CD14-positive monocyte (primary cell): ENCODE measurements around the gene SAMD14. TPM values are rescaled to one million over a fixed set of nuclear protein-coding genes. Genes with fewer than 3 reads are reported as not detected.
A peak's percentile ranks its signal among the peaks of the same experiment; 100 is the strongest.

Experiments used
- DNase-seq, 3 donors: peaks; one replicate each; pipeline ENCODE4 v3.0.0-alpha.2; 2011 to 2022
- H2AFZ ChIP-seq: 2 replicates; pipeline ENCODE4 v1.6.0; 2012; ENCODE audit warnings: mild to moderate bottlenecking, low read depth, low read length, inconsistent platforms; ENCODE audit not compliant: insufficient read depth, poor library complexity, severe bottlenecking
- H3K27ac ChIP-seq, 2 donors: 1 replicate in 1 of 2; 2 replicates in 1 of 2; pipeline ENCODE4 v1.5.1; 2012 to 2013; ENCODE audit warnings: low read length in 2 of 2, control low read depth in 1 of 2, inconsistent platforms in 1 of 2, low read depth in 1 of 2, mild to moderate bottlenecking in 1 of 2
- H3K27me3 ChIP-seq, 2 donors: one replicate each; pipeline versions ENCODE4 v1.6.0 to v1.6.1; 2011 to 2013; ENCODE audit warnings: low read length in 2 of 2; ENCODE audit not compliant: control insufficient read depth in 2 of 2, insufficient read depth in 2 of 2
- H3K36me3 ChIP-seq, 2 donors: replicated peaks in 1 of 2; 1 replicate in 1 of 2; 2 replicates in 1 of 2; pipeline versions ENCODE4 v1.5.1 to v1.6.1; 2012 to 2013; ENCODE audit warnings: low read length in 2 of 2, control low read depth in 1 of 2, inconsistent platforms in 1 of 2, mild to moderate bottlenecking in 1 of 2; ENCODE audit not compliant: insufficient read depth in 2 of 2, control insufficient read depth in 1 of 2
- H3K4me1 ChIP-seq, 2 donors: 1 replicate in 1 of 2; 2 replicates in 1 of 2; pipeline versions ENCODE4 v1.5.1 to v1.6.1; 2012 to 2013; ENCODE audit warnings: low read length in 2 of 2, control low read depth in 1 of 2, inconsistent platforms in 1 of 2, mild to moderate bottlenecking in 1 of 2, moderate library complexity in 1 of 2; ENCODE audit not compliant: insufficient read depth in 2 of 2, control insufficient read depth in 1 of 2
- H3K4me2 ChIP-seq: replicated peaks from 2 replicates; pipeline ENCODE3; 2012; ENCODE audit warnings: low read length, moderate library complexity, mild to moderate bottlenecking; ENCODE audit not compliant: poor library complexity, severe bottlenecking; ENCODE audit errors: extremely low read depth
- H3K4me3 ChIP-seq, 3 experiments: fragments of 200-600 bp in 1 of 3; sonication (generic) in 1 of 3; replicated peaks in 1 of 3; 1 replicate in 2 of 3; 2 replicates in 1 of 3; pipeline ENCODE4 v1.5.1; 2011 to 2013; ENCODE audit warnings: low read length in 3 of 3, mild to moderate bottlenecking in 3 of 3, control low read depth in 2 of 3, low read depth in 2 of 3, inconsistent platforms in 1 of 3, moderate library complexity in 1 of 3
- H3K79me2 ChIP-seq: 2 replicates; pipeline ENCODE4 v1.6.0; 2012; ENCODE audit warnings: mild to moderate bottlenecking, control low read depth, inconsistent platforms, low read length, moderate library complexity; ENCODE audit not compliant: insufficient read depth
- H3K9ac ChIP-seq: 2 replicates; pipeline ENCODE4 v1.6.0; 2017; ENCODE audit warnings: low read length, mild to moderate bottlenecking; ENCODE audit not compliant: insufficient read depth, poor library complexity, severe bottlenecking
- H3K9me3 ChIP-seq, 2 donors: replicated peaks in 1 of 2; 1 replicate in 1 of 2; 2 replicates in 1 of 2; pipeline versions ENCODE4 v1.5.1 to v1.6.1; 2012 to 2013; ENCODE audit warnings: low read length in 2 of 2, control low read depth in 1 of 2; ENCODE audit not compliant: control insufficient read depth in 1 of 2, insufficient read depth in 1 of 2
- H4K20me1 ChIP-seq: 2 replicates; pipeline ENCODE4 v1.6.0; 2012; ENCODE audit warnings: mild to moderate bottlenecking, low read length, control low read depth, moderate library complexity; ENCODE audit not compliant: insufficient read depth
- H3K27ac Mint-ChIP-seq, 7 donors: one replicate each; pipeline ENCODE4 v1.8.0; 2020; ENCODE audit warnings: mild to moderate bottlenecking in 7 of 7, mixed read lengths in 7 of 7, moderate library complexity in 6 of 7, inconsistent platforms in 2 of 7
- H3K27me3 Mint-ChIP-seq, 3 donors: one replicate each; pipeline ENCODE4 v1.8.0; 2021 to 2022; ENCODE audit warnings: low read depth in 3 of 3, mild to moderate bottlenecking in 3 of 3, mixed read lengths in 3 of 3, moderate library complexity in 3 of 3, inconsistent platforms in 1 of 3
- H3K36me3 Mint-ChIP-seq, 2 donors: one replicate each; pipeline ENCODE4 v1.8.0; 2020; ENCODE audit warnings: mixed read lengths in 2 of 2, inconsistent platforms in 1 of 2, mild to moderate bottlenecking in 1 of 2
- H3K4me1 Mint-ChIP-seq: one replicate; pipeline ENCODE4 v1.8.0; 2020; ENCODE audit warnings: mild to moderate bottlenecking, mixed read lengths
- H3K4me3 Mint-ChIP-seq, 2 donors: one replicate each; pipeline ENCODE4 v1.8.0; 2020; ENCODE audit warnings: mild to moderate bottlenecking in 2 of 2, mixed read lengths in 2 of 2, moderate library complexity in 1 of 2
- H3K9me3 Mint-ChIP-seq, 7 donors: one replicate each; pipeline ENCODE4 v1.8.0; 2020 to 2022; ENCODE audit warnings: mixed read lengths in 7 of 7, mild to moderate bottlenecking in 6 of 7, moderate library complexity in 6 of 7, inconsistent platforms in 2 of 7
- WGBS: methylation state at CpG from one replicate; pipeline ENCODE4 v1.1.5; 2013; ENCODE audit warnings: missing lambda C conversion rate; ENCODE audit not compliant: insufficient coverage; 5-methylcytosine and 5-hydroxymethylcytosine counted together
- intact Hi-C, 2 donors: fragments of 100-400 bp; cut with micrococcal nuclease; formaldehyde crosslinking; loops; one replicate each; pipeline versions ENCODE4 v1.15.0 to v1.15.1; 2023
- polyA plus RNA-seq, 3 donors: library from polyadenylated mRNA; depleted of rRNA in 1 of 3; unstranded in 2 of 3; stranded (reverse) in 1 of 3; fragments of 300-500 nt in 2 of 3; fragments of >200 nt in 1 of 3; fragmentation: Illumina TruSeq in 2 of 3; gene quantifications; 1 replicate in 2 of 3; 2 replicates in 1 of 3; pipeline ENCODE4 v1.2.3, GENCODE V29; 2012 to 2021
- TF ChIP-seq, protein P1 (sequence below): fragments of 200-600 bp; IDR thresholded peaks from one replicate; pipeline ENCODE4 v1.8.0; 2022; ENCODE audit warnings: antibody characterized with exemption, mild to moderate bottlenecking

The SAMD14 gene
- polyA plus RNA-seq, 3 donors, result 0.09 TPM; not detected in 2

DNA sequence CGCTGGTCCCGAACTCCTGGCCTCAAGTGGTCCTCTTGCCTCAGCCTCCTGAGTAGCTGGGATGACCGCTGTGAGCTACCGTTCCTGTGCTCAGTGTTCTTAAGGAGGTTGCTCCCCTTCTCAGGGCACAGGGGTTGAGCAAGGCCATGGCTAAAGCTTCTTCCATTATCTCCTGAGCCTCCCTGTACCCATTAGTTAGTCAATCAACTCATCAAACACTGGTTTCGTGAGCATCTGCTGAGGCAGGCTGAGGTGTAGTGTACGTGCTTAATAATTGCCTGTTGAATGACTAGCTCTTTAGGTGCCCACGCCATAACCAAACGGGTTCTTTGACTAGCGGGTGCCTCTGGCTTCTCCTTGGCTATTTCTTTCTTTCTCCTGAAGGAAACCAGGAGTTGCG lies 47.5 kb upstream of the SAMD14 start:
- H3K4me1 Mint-ChIP-seq, result peaks cover 19% of the 10 kb centered on the region
- H3K79me2 ChIP-seq, result no peaks in the 10 kb centered on the region
- H3K4me2 ChIP-seq, result no peak overlapping the region
- no peak overlapping the region for H2AFZ ChIP-seq
- no peak overlapping the region for H3K9ac ChIP-seq
- no peaks in the 10 kb centered on the region for H3K36me3 ChIP-seq
- no peak overlapping the region for H3K27ac Mint-ChIP-seq
- H3K4me3 Mint-ChIP-seq, result no peak overlapping the region
- DNase-seq, result no peak
- TF ChIP-seq, protein P1, sequence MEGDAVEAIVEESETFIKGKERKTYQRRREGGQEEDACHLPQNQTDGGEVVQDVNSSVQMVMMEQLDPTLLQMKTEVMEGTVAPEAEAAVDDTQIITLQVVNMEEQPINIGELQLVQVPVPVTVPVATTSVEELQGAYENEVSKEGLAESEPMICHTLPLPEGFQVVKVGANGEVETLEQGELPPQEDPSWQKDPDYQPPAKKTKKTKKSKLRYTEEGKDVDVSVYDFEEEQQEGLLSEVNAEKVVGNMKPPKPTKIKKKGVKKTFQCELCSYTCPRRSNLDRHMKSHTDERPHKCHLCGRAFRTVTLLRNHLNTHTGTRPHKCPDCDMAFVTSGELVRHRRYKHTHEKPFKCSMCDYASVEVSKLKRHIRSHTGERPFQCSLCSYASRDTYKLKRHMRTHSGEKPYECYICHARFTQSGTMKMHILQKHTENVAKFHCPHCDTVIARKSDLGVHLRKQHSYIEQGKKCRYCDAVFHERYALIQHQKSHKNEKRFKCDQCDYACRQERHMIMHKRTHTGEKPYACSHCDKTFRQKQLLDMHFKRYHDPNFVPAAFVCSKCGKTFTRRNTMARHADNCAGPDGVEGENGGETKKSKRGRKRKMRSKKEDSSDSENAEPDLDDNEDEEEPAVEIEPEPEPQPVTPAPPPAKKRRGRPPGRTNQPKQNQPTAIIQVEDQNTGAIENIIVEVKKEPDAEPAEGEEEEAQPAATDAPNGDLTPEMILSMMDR, result no peak
- peaks cover 9 to 17% (median 14%) of the 10 kb centered on the region in 3 donors for H3K27me3 Mint-ChIP-seq
- peaks cover 0 to 2% (median 0%) of the 10 kb centered on the region in 7 donors for H3K9me3 Mint-ChIP-seq
- intact Hi-C loops, result no loop called here
- H4K20me1 ChIP-seq, result no peaks in the 10 kb centered on the region
- no peak overlapping the region for H3K27ac ChIP-seq
- peaks cover 8 to 23% of the 10 kb centered on the region in 2 donors for H3K4me1 ChIP-seq
- peaks cover 0 to 2% of the 10 kb centered on the region in 2 donors for H3K36me3 Mint-ChIP-seq
- H3K4me3 ChIP-seq, result no peak overlapping the region
- H3K27me3 ChIP-seq, result no peaks in the 10 kb centered on the region
- no peaks in the 10 kb centered on the region for H3K9me3 ChIP-seq
- WGBS, result 97% methylated on average over 7 of the region's 10 CpGs

DNA sequence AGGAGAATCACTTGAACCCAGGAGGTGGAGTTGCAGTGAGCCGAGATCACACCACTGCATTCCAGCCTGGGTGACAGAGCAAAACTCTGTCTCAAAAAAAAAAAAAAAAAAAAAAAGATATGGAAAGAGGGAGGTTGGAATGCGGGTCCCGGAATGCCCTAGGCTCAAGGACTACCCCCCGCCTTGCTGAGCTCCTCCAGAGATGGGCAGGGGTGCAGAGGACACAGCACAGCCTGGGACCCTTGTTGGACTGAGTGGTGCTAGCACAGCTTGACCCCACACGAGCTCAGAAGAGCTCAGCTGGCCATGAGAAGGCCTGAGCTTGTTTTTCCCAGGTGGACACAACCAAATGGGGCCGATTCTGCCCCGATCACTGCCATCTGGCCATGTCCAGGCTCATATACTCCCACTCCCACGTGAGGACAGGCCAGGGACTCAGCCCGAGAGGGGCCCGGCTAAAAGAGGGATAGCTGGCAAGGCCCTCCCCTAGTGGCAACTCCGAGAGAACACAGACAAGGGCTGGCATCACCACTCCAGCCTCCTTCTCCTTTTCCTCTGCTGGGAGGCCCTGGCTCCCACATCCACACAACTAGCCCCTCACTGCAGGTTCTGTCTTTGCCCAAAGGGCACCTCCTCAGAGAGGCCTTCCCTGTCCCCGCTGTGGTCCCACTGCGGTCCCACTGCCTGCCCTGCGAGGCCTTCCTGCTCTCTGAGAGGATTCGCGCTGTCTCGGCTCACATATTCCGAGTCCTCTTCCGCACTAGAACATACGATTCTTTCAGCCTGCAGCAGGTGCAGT lies 46.8 kb upstream of the SAMD14 start:
- Mint-ChIP-seq H3K27me3 (peaks cover 12 to 17% (median 14%) of the 10 kb centered on the region in 3 donors), H3K27ac (peak overlapping the region in 1 of 7 donors; percentile 26)

More for the DNA sequence above, 46.8 kb upstream of the SAMD14 start:
- Mint-ChIP-seq H3K36me3 (peaks cover 0 to 2% of the 10 kb centered on the region in 2 donors), H3K4me1 (peaks cover 15% of the 10 kb centered on the region), H3K9me3 (peaks cover 0 to 2% (median 0%) of the 10 kb centered on the region in 7 donors), H3K4me3 (no peak overlapping the region)
- Histone ChIP-seq H3K9ac (no peak overlapping the region), H3K27ac (no peak overlapping the region), H3K79me2 (no peaks in the 10 kb centered on the region), H3K4me1 (peaks cover 8 to 16% of the 10 kb centered on the region in 2 donors), H3K4me2 (no peak overlapping the region), H3K36me3 (no peaks in the 10 kb centered on the region), H4K20me1 (no peaks in the 10 kb centered on the region), H2AFZ (no peak overlapping the region), H3K4me3 (no peak overlapping the region), H3K27me3 (no peaks in the 10 kb centered on the region), H3K9me3 (no peaks in the 10 kb centered on the region)
- no peak for DNase-seq
- TF ChIP-seq, protein P1, result no peak
- intact Hi-C loops, result no loop called here
- 95% methylated on average over 18 of the region's 20 CpGs for WGBS
